Glutamatergic neuron (in vitro differentiated cells): ENCODE measurements around the gene SLC22A24. TPM values are rescaled to one million over a fixed set of nuclear protein-coding genes. Genes with fewer than 3 reads are reported as not detected.
"Not testable (repeated sequence)": the region's sequence is repeated elsewhere in the genome, so short reads cannot be mapped to it uniquely, and the experiment has no call there.

Experiments used
- DNase-seq: peaks from one replicate; pipeline ENCODE4 v3.0.0; 2022
- H3K27ac Mint-ChIP-seq: one replicate; pipeline ENCODE4 v1.8.0; 2020; ENCODE audit warnings: mild to moderate bottlenecking, mixed read lengths, inconsistent platforms; ENCODE audit not compliant: unreplicated experiment
- H3K27me3 Mint-ChIP-seq: one replicate; pipeline ENCODE4 v1.8.0; 2020; ENCODE audit warnings: mild to moderate bottlenecking, moderate library complexity, mixed read lengths, inconsistent platforms; ENCODE audit not compliant: unreplicated experiment
- H3K36me3 Mint-ChIP-seq: one replicate; pipeline ENCODE4 v1.8.0; 2020; ENCODE audit warnings: mild to moderate bottlenecking, mixed read lengths, inconsistent platforms; ENCODE audit not compliant: unreplicated experiment
- H3K4me1 Mint-ChIP-seq: one replicate; pipeline ENCODE4 v1.8.0; 2020; ENCODE audit warnings: mild to moderate bottlenecking, low read depth, mixed read lengths, inconsistent platforms; ENCODE audit not compliant: unreplicated experiment
- H3K4me3 Mint-ChIP-seq: one replicate; pipeline ENCODE4 v1.8.0; 2020; ENCODE audit warnings: mild to moderate bottlenecking, mixed read lengths, inconsistent platforms; ENCODE audit not compliant: unreplicated experiment
- H3K9me3 Mint-ChIP-seq: one replicate; pipeline ENCODE4 v1.8.0; 2020; ENCODE audit warnings: mild to moderate bottlenecking, moderate library complexity, mixed read lengths, inconsistent platforms; ENCODE audit not compliant: unreplicated experiment
- total RNA-seq: library from RNA; stranded (reverse); fragmentation: NEBNext Ultra II Directional; extraction: Animal tissue kit (Norgen Biotek cat#: 25700); gene quantifications from one replicate; pipeline ENCODE4 v1.2.1, GENCODE V29; 2021; ENCODE audit not compliant: unreplicated experiment
- TF ChIP-seq, protein P1 (sequence below): fragments of 200-600 bp; sonication (generic); IDR thresholded peaks from one replicate; pipeline ENCODE4 v1.5.0; 2021; ENCODE audit not compliant: partially characterized antibody, unreplicated experiment

Gene SLC22A24
- total RNA-seq, 1 donor from 2014 or later, result not detected

DNA sequence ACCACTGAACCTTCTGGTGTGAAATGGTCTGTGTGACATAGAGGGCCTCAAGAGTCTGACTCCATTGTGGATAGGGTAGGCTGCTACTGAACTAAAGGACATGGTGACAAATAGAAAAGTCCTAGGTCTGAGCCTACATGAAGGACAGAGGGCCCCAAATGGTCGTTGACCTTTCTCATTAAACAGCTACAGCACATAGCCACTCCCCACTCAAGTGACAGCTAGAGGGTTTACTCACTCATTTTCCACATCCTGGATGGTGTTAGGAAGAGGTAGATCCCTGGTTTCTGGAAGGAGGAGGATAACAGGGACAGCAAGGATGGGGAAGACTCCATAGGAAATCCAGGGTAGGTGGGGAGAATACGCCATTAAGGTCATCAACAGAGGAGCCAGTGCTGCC lies 63.3 kb downstream of the SLC22A24 start:
- no peak for DNase-seq
- H3K9me3 Mint-ChIP-seq, result no peaks in the 10 kb centered on the region
- H3K4me3 Mint-ChIP-seq, result no peak overlapping the region
- no peak overlapping the region for H3K27ac Mint-ChIP-seq
- TF ChIP-seq, protein P1, sequence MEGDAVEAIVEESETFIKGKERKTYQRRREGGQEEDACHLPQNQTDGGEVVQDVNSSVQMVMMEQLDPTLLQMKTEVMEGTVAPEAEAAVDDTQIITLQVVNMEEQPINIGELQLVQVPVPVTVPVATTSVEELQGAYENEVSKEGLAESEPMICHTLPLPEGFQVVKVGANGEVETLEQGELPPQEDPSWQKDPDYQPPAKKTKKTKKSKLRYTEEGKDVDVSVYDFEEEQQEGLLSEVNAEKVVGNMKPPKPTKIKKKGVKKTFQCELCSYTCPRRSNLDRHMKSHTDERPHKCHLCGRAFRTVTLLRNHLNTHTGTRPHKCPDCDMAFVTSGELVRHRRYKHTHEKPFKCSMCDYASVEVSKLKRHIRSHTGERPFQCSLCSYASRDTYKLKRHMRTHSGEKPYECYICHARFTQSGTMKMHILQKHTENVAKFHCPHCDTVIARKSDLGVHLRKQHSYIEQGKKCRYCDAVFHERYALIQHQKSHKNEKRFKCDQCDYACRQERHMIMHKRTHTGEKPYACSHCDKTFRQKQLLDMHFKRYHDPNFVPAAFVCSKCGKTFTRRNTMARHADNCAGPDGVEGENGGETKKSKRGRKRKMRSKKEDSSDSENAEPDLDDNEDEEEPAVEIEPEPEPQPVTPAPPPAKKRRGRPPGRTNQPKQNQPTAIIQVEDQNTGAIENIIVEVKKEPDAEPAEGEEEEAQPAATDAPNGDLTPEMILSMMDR, result no peak
- H3K36me3 Mint-ChIP-seq, result peaks cover 5% of the 10 kb centered on the region
- no peaks in the 10 kb centered on the region for H3K4me1 Mint-ChIP-seq
- H3K27me3 Mint-ChIP-seq, result no peaks in the 10 kb centered on the region

DNA sequence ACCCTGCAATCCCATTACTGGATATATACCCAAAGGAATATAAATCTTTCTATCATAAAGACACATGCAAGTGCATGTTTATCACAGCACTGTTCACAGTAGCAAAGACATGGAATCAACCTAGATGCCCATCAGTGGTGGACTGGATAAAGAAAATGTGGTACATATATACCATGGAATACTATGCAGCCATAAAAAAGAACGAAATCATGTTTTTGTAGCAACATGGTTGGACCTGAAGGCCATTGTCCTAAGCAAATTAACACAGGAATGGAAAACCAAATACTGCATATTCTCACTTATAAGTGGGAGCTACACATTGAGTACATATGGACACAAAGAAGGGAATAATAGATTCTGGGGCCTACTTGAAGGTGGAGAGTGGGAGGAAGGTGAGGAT lies 97.8 kb downstream of the SLC22A24 start:
- H3K4me1 Mint-ChIP-seq, H3K9me3 Mint-ChIP-seq, H3K36me3 Mint-ChIP-seq, H3K27me3 Mint-ChIP-seq, DNase-seq, H3K4me3 Mint-ChIP-seq, H3K27ac Mint-ChIP-seq: not testable (repeated sequence)

DNA sequence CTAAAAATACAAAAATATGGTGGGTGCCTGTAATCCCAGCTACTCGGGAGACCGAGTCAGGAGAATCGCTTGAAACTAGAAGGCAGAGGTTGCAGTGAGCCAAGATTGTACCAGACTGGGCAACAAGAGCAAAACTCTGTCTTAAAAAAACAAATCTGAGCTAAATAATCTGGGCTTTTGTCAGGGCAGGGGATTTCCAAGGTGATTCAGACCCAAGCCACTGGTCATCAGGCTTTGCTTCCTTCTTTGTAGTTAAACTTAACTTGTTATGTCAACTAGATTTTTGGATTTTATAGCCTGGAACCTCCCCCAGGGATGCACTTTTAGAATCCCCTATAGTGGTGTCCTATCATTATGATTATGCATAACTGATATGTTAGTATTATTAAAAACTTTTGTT lies 101.4 kb downstream of the SLC22A24 start:
- H3K36me3 Mint-ChIP-seq, result peaks cover 9% of the 10 kb centered on the region
- peaks cover 5% of the 10 kb centered on the region for H3K9me3 Mint-ChIP-seq
- no peak for DNase-seq
- no peak overlapping the region for H3K27ac Mint-ChIP-seq
- H3K4me1 Mint-ChIP-seq, result no peaks in the 10 kb centered on the region
- no peak overlapping the region for H3K4me3 Mint-ChIP-seq
- TF ChIP-seq, protein P1, result no peak
- H3K27me3 Mint-ChIP-seq, result peaks cover 2% of the 10 kb centered on the region

DNA sequence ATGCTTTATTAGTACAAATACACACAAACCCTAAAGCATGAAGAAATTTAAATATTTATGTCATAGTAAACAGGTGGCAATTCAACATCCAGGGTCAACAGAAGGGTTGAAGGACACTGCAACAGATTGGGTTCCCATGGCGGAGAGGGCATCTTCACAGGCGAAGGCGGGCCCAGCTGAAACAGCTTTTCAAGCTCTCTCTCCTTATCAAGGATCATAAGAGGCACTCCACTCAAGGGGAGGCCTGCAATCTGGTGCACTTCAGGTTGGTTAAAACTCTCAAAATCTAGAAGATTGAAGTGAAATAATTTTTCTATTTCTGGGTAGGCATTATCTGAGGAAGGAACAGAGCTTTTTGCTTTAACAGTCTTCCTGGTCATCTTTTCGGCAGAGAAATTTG lies 111.6 kb downstream of the SLC22A24 start:
- Mint-ChIP-seq H3K27me3 (peaks cover 1% of the 10 kb centered on the region), H3K4me3 (no peak overlapping the region), H3K9me3 (no peaks in the 10 kb centered on the region), H3K36me3 (no peaks in the 10 kb centered on the region), H3K27ac (no peak overlapping the region), H3K4me1 (no peaks in the 10 kb centered on the region)
- no peak for DNase-seq
- TF ChIP-seq, protein P1, result no peak

Other genes with a start within 250 kb of the SLC22A24 start
- not detected for gene CHRM1, start 222.9 kb downstream of the SLC22A24 start, total RNA-seq
- not detected for gene SLC22A6, start 159.3 kb downstream of the SLC22A24 start, total RNA-seq
- gene SLC22A8, start 128.4 kb downstream of the SLC22A24 start, total RNA-seq, result not detected
- not detected for gene SLC22A25, start 99.4 kb upstream of the SLC22A24 start, total RNA-seq
- gene SLC22A9, start 225.6 kb upstream of the SLC22A24 start, total RNA-seq, result not detected